Gastrocnemius medialis (tissue), 4 donors: Measurements from ENCODE around the gene ATG2A. TPM values are rescaled to one million over a fixed set of nuclear protein-coding genes. Genes with fewer than 3 reads are reported as not detected.

Experiments used
- ATAC-seq, 2 donors: fragments of 150-250 bp; one replicate each; pipeline ENCODE4 v1.9.1; 2016
- DNase-seq, 2 donors: peaks; one replicate each; pipeline ENCODE4 v3.0.0-alpha.2; 2019
- H3K27ac ChIP-seq, 4 donors: fragments of 200-600 bp; sonication (generic); 1 replicate in 1 of 4; 2 replicates in 3 of 4; pipeline ENCODE4 v1.5.1; 2016 to 2018; ENCODE audit warnings: mild to moderate bottlenecking in 2 of 4, moderate library complexity in 1 of 4
- H3K27me3 ChIP-seq, 3 donors: fragments of 200-600 bp; sonication (generic) in 2 of 3; 1 replicate in 1 of 3; 2 replicates in 2 of 3; pipeline versions ENCODE4 v1.5.1 to v1.6.0; 2016 to 2019; ENCODE audit warnings: mild to moderate bottlenecking in 1 of 3, moderate library complexity in 1 of 3
- H3K36me3 ChIP-seq, 2 donors: fragments of 200-600 bp; sonication (generic) in 1 of 2; one replicate each; pipeline ENCODE4 v1.5.1; 2017 to 2018
- H3K4me1 ChIP-seq, 2 donors: fragments of 200-600 bp; sonication (generic) in 1 of 2; one replicate each; pipeline ENCODE4 v1.5.1; 2016 to 2017; ENCODE audit warnings: mild to moderate bottlenecking in 2 of 2
- H3K4me3 ChIP-seq, 4 donors: fragments of 200-600 bp; sonication (generic) in 3 of 4; 1 replicate in 1 of 4; 2 replicates in 3 of 4; pipeline ENCODE4 v1.5.1; 2016 to 2019; ENCODE audit warnings: mild to moderate bottlenecking in 2 of 4
- H3K9me3 ChIP-seq, 3 donors: fragments of 200-600 bp; sonication (generic) in 2 of 3; 1 replicate in 1 of 3; 2 replicates in 2 of 3; pipeline ENCODE4 v1.5.1; 2016 to 2019
- POLR2A ChIP-seq, 2 donors: fragments of 450-650 bp; IDR thresholded peaks; one replicate each; pipeline ENCODE4 v1.6.1; 2017; ENCODE audit warnings: antibody characterized with exemption in 2 of 2, mild to moderate bottlenecking in 2 of 2, moderate library complexity in 2 of 2
- in situ Hi-C, 4 donors: fragments of 200-750 bp; cut with MboI; loops; one replicate each; pipeline versions ENCODE4 v1.15.0 to v1.8.0; 2017; ENCODE audit warnings: low sequenced_read_pairs in 4 of 4
- intact Hi-C: fragments of 100-400 bp; cut with DNase I; formaldehyde crosslinking; loops from one replicate; pipeline ENCODE4 v1.15.1; 2023; ENCODE audit warnings: low total_unique reads
- total RNA-seq, 4 donors: library from RNA; depleted of rRNA; stranded (reverse); fragments of >200 nt; gene quantifications; one replicate each; pipeline versions ENCODE4 v1.1.0 to v1.2.3, GENCODE V29; 2016
- TF ChIP-seq, protein P1 (sequence below), 5 experiments: fragments of 450-650 bp in 3 of 5; fragments of 200-600 bp in 2 of 5; sonication (generic) in 2 of 5; IDR thresholded peaks in 4 of 5; conservative IDR thresholded peaks in 1 of 5; 1 replicate in 4 of 5; 2 replicates in 1 of 5; pipeline ENCODE4 v1.5.1; 2016 to 2019; ENCODE audit warnings: antibody characterized with exemption in 5 of 5, mild to moderate bottlenecking in 3 of 5, moderate library complexity in 3 of 5

Gene ATG2A
- total RNA-seq, 4 donors from 2014 or later: 10.7 to 97.5 (median 37.9) TPM

- intact Hi-C loops: no loop called here
- Histone ChIP-seq H3K27me3 (no peaks in the 10 kb centered on the region), H3K27ac (peak overlapping the region; percentile 41 to 72 (median 60)), H3K36me3 (no peaks in the 10 kb centered on the region), H3K9me3 (no peaks in the 10 kb centered on the region), H3K4me3 (peak overlapping the region in 1 of 4 donors; percentile 42), H3K4me1 (peaks cover 8 to 9% of the 10 kb centered on the region in 2 donors)
- DNase-seq (no peak), ATAC-seq (peak in 1 of 2 donors; percentile 17)
- in situ Hi-C loops: loop anchor here in 1 of 4 donors (5.0 kb wide), 1 partner anchor 40 kb away; no protein-coding TSS in a partner anchor
- TF ChIP-seq, protein P1, sequence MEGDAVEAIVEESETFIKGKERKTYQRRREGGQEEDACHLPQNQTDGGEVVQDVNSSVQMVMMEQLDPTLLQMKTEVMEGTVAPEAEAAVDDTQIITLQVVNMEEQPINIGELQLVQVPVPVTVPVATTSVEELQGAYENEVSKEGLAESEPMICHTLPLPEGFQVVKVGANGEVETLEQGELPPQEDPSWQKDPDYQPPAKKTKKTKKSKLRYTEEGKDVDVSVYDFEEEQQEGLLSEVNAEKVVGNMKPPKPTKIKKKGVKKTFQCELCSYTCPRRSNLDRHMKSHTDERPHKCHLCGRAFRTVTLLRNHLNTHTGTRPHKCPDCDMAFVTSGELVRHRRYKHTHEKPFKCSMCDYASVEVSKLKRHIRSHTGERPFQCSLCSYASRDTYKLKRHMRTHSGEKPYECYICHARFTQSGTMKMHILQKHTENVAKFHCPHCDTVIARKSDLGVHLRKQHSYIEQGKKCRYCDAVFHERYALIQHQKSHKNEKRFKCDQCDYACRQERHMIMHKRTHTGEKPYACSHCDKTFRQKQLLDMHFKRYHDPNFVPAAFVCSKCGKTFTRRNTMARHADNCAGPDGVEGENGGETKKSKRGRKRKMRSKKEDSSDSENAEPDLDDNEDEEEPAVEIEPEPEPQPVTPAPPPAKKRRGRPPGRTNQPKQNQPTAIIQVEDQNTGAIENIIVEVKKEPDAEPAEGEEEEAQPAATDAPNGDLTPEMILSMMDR (IDR thresholded peaks at IDR 0.05 in 4 of 5, conservative IDR thresholded peaks at IDR 0.05 in 1 of 5): no peak
- TF ChIP-seq POLR2A (IDR thresholded peaks at IDR 0.05): no peak
These were observed 29.7 kb downstream of the ATG2A start for GRCh38 chr11:64887234-64887756.

DNA sequence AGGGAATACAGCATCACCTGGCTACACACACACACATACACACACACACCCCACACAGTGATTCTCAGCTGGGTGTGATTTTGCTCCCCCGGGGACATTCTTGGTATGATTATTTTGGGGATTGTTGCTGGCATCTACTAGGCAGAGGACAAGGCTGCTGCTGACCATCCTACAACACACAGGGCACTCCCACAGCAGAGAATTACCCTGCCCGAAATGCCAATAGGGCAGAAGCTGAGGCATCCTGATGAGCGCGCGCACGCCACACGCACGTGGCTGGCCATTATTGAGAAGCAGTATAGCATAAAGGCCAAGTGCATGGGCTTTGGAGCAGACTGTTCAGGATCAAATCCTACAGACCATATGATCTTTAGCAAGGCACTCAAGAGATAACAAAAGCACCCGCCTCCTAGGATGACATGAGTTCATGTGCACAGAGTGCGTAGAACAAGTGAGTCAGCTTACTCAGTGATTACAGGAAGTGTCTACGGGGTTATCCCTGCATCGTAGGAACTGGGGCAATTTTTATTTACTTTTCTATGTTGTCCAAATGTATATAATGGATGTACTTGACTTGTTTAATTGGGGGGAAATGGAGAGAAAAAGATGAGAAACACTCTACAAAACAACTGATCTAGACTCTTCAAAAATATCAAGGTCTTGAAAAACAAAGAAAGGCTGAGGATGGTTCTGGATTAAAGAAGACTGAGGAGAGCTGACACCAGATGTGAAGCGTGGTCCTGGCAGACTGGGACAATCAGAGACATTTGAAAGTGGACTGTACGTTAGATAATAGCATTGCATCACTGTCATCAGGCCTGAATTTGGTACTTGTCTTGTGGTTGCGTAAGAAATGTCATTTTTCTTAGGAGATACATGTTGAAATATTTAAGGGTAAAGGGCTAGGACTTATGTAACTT is 31.4 kb downstream of the ATG2A start:
- no peak for ATAC-seq
- Histone ChIP-seq H3K36me3 (no peaks in the 10 kb centered on the region), H3K27me3 (no peaks in the 10 kb centered on the region), H3K4me1 (peaks cover 15 to 16% of the 10 kb centered on the region in 2 donors), H3K27ac (no peak overlapping the region), H3K9me3 (no peaks in the 10 kb centered on the region), H3K4me3 (no peak overlapping the region)
- no peak for TF ChIP-seq POLR2A (IDR thresholded peaks at IDR 0.05)
- TF ChIP-seq, protein P1 (IDR thresholded peaks at IDR 0.05 in 4 of 5, conservative IDR thresholded peaks at IDR 0.05 in 1 of 5): no peak
- intact Hi-C loops (no loop called here), in situ Hi-C loops (loop anchor here in 1 of 4 donors (5.0 kb wide), 1 partner anchor 38 kb away; no protein-coding TSS in a partner anchor)
- no peak for DNase-seq

DNA sequence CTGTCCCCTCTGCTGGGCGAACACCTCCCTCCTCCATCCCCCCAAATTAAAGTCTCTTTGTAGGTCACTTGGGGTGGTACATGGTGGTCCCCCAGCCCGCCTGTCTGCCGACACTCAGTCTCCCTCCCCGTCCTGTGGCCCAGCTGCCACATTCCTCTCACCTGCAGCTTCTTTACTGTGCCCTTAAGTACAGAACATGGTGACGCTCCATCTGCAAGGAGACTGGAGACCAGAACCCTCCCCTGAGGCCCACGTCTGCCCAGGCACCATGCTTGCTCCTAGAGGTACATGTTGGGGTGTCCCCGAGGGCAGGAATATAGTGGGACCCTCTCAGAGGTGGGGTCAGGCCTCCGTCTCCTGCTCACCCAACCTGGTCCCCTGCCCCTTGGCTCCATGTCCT is 33.0 kb downstream of the ATG2A start:
- ATAC-seq: no peak
- H3K4me3 ChIP-seq: no peak overlapping the region
- H3K27me3 ChIP-seq: no peaks in the 10 kb centered on the region
- H3K27ac ChIP-seq: peak overlapping the region in 2 of 4 donors; percentile 12 to 95
- DNase-seq: no peak
- H3K36me3 ChIP-seq: no peaks in the 10 kb centered on the region
- H3K4me1 ChIP-seq: peaks cover 27 to 32% of the 10 kb centered on the region in 2 donors
- intact Hi-C loops: no loop called here
- in situ Hi-C loops: no loop called here
- no peaks in the 10 kb centered on the region for H3K9me3 ChIP-seq
- no peak for TF ChIP-seq POLR2A (IDR thresholded peaks at IDR 0.05)
- TF ChIP-seq, protein P1 (IDR thresholded peaks at IDR 0.05 in 4 of 5, conservative IDR thresholded peaks at IDR 0.05 in 1 of 5): no peak

DNA sequence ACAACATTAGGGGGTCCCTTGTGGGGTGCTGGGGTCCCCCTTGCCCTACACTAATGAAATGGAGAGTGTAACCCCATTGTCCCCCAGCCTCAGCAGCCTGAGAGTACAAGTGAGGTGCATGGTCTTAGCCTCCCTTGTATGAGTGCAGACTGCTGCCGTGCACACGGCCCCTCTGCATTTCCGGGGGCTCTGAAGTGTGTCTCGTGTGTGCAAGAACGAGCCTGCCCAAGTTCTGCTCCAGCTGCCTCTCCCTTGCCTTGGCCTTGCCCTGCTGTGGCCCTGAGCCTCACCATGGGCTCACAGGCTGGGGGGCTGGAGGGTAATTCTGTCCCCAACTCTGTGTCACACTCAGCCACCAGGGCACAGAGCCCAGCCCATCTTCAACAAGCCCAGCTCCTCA is 33.4 kb downstream of the ATG2A start:
- Histone ChIP-seq H3K36me3 (no peaks in the 10 kb centered on the region), H3K4me1 (peaks cover 27 to 33% of the 10 kb centered on the region in 2 donors), H3K27ac (peak overlapping the region in 3 of 4 donors; percentile 12 to 95 (median 24)), H3K9me3 (no peaks in the 10 kb centered on the region), H3K27me3 (no peaks in the 10 kb centered on the region), H3K4me3 (no peak overlapping the region)
- TF ChIP-seq POLR2A (IDR thresholded peaks at IDR 0.05): no peak
- TF ChIP-seq, protein P1 (IDR thresholded peaks at IDR 0.05 in 4 of 5, conservative IDR thresholded peaks at IDR 0.05 in 1 of 5): no peak
- in situ Hi-C loops (no loop called here), intact Hi-C loops (no loop called here)
- DNase-seq (no peak), ATAC-seq (no peak)
